IPS-11a (cell line): ENCODE data around the gene CARMIL1.

Source experiments
- H3K4me3 ChIP-seq: one replicate; pipeline ENCODE4 v1.5.1; 2013; ENCODE audit warnings: low read depth, low read length, control low read depth

The CARMIL1 gene

DNA sequence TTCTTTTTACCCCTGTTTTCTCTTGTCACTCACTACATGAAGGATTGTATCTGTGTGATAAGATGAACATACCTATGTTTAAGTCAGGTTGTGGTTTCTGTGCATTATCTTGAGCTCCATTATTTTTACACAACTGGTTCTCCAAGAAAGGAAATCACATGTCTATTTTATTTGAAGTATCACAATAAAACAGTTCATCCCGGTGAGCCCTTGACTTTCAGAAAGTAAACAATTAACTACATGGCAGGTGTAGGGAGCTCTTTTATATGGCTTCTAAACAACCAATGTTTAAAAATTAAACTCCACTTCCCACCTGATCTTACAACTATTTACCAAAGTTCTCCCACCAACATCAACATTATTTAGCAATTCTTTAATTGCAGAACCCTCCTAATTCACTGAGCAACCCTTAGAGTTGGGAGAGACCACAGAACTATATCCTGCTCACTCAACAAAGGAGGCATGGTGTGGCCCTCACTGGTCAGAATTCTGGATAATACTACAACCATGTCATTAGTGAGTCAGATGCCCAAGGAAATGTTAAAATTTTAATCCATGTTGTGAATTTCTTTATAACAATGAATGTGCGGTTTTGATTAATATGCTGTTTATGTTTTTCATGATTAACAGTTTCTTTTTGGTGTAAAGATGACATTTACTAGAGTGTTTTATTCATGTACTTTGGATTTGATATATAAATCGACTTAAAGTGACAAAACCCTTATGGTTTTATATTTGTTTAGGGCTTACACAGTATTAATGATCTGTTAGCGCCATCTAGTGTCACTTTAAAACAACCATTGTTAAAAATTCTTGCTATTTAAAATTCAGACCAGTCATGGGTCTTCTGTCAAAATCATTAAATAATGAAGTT lies 322.9 kb downstream of the CARMIL1 start:
- no peak overlapping the region for H3K4me3 ChIP-seq

DNA sequence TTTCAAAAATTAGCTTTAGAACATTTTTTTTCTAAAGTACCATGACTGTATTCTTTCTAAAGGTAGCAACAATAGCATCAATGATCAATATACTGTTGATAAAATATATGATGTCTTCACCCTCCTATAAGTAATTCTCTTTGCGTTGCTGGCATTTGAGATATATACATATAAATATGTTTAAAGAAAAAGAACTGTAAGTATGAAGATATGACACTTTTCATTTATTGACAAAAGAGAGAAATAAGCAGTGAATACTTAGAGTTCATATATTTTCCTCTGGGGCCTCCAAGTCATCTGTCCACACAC lies 323.5 kb downstream of the CARMIL1 start:
- H3K4me3 ChIP-seq = no peak overlapping the region

DNA sequence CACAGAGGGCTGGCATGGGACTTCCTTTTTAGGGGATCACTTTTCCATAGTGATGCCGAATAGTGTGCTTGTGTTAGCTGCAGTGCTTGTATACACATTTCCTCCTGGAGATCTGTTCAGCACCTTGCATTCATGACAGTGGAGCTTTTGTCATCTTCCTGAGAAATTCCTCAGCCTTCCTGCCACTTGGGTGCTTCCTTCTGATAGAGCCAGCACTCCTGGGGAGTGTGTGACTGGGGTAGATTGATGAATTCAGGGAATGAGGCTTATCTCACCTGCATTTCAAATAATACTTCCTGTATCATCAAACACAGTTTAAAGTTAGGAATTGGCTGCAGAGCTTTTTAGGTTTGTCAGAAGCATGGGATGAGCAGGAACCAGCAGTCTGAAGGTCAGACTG lies 324.1 kb downstream of the CARMIL1 start:
- H3K4me3 ChIP-seq = no peak overlapping the region

DNA sequence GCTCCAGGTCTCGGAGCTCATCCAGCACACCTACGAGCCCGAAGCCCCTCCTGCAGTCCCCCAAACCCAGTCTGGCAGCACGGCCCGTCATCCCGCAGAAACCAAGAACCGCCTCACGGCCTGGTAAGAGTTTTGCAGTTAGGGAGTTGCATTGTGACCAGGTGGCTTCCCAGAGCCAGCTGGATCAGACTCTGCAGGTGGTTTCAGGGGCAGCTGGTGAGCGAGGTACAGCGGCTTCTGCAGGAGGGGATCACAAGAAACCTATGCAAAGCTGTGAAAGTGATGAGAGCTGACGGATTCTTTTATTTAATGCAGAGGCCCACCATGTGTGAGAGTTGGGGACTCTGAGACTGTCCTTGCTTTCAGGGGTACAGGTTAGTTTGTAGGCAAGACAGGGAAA lies 327.0 kb downstream of the CARMIL1 start:
- H3K4me3 ChIP-seq = no peak overlapping the region

DNA sequence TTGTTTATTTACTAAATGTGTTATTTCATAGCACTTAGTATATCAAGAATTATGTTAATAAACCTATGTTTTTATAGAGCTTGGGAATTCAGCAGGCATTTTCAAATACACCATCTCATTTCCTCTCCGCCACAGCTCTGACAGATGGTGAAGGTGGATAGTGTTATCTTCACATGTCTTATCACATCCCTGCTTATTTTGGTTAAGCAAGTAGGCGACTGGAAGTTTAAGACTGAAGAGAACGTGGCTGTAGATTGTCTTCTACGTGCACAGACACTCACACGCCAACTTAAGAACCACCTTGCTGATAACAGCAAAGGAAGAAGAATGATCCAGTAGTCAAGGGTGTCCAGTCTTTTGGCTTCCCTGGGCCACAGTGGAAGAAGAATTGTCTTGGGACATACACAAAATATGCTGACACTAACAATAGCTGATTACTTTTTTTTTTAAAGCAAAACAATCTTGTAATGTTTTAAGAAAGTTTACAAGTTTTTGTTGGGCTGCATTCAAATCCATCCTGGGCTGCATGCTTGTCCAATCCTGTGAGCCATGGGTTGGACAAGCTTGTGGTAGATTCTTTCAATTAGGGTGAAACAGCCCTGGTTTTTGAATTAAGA lies 329.5 kb downstream of the CARMIL1 start:
- H3K4me3 ChIP-seq = no peak overlapping the region

DNA sequence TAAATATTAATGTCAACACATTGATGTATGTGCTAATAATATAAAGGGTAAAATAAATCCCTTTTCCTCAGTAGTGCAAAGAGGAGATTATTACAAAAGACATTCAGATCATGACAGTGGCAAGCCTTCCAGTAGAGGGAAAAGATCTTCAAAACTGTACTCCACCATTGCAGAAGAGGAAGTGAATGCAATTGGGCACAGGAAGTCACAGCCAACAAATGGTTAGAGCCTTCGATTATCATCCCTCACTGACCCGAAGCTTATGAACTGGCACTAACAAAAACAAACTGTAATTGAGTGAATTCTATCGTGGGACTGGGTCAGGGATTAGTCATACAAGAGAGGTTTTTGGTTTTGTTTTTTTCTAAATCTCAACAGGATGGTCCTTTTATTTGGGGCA lies 333.5 kb downstream of the CARMIL1 start:
- no peak overlapping the region for H3K4me3 ChIP-seq

DNA sequence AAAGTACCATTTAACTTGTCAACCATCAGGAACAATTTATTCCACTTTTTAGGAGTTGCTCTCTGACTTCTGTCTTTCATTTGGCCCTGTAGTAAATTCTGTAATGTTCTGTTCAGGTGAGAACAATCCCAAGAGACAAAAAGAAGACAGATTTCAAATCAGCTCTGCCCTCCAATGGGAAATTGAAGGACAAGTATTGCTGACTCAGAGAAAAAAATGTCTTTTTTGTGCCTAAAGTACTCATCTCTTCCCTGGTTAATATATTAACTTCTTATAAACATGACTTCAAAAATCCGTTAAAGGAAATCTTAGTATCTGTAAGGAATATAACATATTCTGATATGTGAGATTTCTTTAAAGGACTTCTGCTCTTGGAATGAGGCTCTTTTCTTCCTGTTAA lies 334.2 kb downstream of the CARMIL1 start:
- H3K4me3 ChIP-seq = no peak overlapping the region

DNA sequence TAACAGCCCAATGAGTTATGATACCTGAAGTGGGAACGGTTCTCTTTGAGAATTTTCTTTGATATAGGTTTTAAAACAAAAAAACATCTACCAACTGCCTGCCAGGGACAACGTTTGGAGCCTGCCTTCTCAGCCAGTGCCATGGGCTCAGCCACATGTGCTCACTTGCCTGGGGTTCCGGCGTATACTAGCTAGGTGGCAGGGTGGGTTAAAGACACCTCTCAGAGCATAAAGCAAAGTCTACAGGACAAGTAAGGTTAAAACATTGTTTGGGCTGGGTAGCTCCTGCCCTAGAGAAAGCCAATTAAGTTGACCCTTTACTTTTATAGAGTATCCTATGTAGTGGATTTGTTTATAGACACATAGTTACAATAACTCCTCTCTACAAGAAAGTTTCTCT lies 334.9 kb downstream of the CARMIL1 start:
- H3K4me3 ChIP-seq = no peak overlapping the region

DNA sequence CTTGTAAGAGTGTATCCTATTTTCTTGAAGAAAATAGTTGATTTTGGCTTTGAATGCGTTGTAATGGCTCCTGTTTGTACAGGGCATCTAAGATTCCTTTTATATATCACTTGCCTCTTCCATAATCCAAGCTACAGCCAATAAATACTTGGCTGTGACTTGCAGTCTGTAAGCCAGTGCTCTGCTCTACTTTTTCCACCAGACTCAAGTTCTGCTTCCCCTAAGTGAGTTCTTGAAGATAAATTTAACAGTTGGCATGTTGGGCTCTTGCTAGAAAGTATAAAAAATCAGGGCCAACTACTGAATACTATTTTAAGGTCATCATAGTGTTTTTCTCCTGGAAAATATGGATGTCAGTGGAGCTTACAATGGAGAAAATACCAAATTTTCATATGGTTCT lies 336.3 kb downstream of the CARMIL1 start:
- no peak overlapping the region for H3K4me3 ChIP-seq

DNA sequence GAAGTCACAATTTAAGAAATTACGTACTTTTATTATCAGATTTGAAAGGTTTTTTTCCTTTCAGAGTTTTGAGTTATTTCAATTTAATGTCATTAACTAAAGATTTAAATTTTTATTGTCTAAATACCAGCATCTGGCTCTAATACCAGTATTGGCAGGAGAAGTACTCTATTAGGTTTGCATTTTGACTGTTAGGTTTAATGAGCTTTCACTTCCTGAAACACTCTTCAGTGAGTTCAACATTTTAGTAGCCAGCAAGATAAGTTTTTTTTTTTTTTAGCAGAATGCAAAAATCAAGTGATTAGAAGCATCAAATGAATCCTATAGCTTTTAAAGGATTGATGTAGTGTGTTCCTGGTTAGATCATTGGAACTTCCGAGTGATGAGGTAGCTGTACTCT lies 338.8 kb downstream of the CARMIL1 start:
- H3K4me3 ChIP-seq = no peak overlapping the region

DNA sequence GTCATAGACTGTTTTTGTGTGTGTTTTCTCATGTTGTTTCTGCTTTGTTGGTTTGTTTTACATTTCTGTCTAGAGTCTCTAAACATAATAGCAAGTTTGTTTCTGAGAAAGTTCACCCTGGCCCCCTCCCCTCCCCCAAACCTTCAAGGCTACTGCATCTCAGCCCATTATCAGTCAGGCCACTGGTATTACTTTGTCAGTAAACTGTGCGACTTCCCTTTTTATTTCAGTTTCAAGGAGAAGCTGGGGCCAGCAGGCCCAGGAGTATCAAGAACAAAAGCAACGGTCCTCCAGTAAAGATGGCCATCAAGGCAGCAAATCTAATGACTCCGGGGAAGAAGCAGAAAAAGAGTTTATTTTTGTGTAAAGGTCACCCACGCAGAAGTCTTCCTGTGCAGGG lies 340.0 kb downstream of the CARMIL1 start:
- no peak overlapping the region for H3K4me3 ChIP-seq

DNA sequence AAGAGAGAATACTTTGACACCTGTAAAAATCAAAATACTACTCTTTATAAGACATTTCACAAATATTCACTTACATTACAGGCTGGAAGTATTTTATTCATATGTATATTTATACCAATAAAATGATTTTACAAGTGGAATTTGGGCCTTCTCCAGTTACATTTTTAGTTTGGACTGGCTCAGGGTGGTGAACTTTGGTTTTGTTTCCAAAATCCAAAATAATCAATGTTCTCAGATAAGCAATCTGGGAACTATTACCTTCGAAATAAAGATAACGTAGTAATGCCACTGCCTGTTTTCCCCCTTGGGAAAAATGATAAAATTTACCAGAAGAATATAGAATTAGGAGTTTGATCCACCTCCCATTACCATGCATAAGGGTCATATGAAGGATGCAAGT lies 341.2 kb downstream of the CARMIL1 start:
- no peak overlapping the region for H3K4me3 ChIP-seq

DNA sequence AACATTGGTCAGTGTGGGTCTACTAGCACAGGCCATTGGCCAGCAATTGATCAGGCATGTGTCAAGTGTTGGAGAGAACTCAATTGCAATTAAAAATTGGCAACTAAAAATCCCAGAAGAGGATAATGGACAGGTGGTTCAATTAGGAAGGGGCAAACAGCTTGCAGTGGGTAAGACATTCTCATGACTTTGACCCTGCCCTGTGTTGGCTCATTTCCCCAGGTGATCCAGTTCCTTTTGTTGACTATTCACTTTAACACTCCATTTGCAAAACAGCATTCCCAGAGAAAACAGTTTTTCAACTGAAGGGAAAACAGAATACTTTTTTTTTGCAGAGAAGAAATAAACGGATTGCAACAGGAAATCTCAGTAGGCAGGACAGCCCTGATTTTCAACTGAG lies 343.9 kb downstream of the CARMIL1 start:
- no peak overlapping the region for H3K4me3 ChIP-seq

DNA sequence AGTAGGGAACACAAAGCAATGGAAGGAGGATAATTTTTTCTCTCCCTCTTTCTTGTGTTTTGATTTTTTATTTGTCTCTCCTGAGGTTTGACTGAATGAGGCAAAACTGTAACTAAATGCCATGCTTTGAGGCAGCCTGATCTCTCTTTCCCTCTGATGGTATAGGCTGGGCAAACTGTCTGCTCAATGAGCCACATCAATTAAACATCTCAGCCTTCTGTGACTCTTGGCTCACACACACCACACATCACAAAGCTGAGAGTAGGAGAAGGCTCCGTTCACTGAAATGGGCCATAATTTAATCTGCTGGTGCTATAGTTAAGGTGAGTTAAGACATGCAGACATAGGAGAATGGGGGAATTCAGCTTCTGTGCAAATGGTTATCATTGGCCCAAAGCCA lies 344.7 kb downstream of the CARMIL1 start:
- no peak overlapping the region for H3K4me3 ChIP-seq

DNA sequence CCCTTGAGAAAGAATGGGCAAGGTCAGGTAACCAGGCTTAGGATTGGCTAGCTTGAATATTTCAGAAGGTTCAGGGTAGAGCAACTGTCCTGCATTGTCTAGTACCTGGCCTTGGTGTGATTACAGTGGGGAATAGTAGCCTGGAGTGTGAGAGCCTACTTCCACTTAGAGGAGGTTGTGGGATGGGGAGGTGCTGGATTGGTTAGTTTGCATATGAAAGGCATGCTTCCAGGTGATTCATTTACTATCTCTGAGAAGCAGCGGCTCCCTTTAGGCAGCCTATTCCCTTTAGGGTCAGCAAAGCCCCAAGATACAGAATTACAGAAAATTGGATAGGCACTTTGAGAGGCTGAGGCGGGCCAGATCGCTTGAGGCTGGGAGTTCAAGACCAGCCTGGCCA lies 347.8 kb downstream of the CARMIL1 start:
- no peak overlapping the region for H3K4me3 ChIP-seq

DNA sequence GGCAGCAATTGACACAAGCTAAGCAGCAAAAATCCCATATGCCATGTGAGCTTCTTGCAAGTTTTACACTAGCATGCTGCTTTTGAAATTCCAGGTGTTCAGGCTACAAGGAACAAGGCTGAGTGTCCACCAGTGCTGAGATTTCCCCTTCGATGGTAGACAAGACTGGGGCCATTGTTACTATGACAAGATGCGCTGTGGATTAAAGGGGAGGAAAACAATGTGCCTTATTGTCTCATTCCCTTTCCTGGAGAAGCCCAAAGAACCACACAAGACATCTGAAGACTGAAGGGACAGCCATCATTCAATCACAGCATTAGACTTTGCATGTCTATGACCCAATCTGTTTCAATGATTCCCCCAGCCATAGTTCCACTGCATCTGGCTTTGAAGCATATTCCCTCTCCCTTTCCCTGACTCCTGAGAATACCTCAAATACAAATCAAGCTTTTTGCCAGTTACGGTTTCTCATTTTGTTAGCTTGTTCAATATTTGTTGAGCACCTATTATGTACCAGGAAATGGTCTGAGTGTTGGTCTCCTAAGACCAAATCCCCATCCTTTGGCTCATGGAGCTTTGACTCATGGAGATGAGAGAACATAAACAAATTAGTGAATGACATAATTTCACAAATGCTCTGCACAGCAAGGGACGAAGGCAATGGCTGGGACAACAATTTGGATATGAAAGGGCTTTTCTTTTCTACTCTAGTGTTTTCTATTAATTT lies 349.5 kb downstream of the CARMIL1 start:
- no peak overlapping the region for H3K4me3 ChIP-seq

DNA sequence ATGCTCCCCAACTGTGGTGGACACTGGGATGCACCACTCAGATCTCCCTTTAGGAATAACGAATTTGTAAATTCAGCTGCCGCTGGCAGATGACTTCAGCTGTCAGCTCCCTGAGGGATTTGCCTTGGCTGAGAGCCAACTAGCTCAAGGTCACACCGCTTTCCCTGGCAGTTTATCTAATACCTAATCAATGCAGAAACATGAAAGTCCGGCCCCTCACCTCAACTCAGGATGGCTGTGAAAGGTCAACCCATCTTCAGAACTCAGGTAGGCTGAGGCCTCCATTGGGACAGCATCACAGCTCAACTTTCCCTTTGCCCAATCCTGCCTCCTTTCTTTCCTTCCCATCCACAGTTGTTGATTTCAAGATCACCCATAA lies 350.0 kb downstream of the CARMIL1 start:
- H3K4me3 ChIP-seq = no peak overlapping the region

DNA sequence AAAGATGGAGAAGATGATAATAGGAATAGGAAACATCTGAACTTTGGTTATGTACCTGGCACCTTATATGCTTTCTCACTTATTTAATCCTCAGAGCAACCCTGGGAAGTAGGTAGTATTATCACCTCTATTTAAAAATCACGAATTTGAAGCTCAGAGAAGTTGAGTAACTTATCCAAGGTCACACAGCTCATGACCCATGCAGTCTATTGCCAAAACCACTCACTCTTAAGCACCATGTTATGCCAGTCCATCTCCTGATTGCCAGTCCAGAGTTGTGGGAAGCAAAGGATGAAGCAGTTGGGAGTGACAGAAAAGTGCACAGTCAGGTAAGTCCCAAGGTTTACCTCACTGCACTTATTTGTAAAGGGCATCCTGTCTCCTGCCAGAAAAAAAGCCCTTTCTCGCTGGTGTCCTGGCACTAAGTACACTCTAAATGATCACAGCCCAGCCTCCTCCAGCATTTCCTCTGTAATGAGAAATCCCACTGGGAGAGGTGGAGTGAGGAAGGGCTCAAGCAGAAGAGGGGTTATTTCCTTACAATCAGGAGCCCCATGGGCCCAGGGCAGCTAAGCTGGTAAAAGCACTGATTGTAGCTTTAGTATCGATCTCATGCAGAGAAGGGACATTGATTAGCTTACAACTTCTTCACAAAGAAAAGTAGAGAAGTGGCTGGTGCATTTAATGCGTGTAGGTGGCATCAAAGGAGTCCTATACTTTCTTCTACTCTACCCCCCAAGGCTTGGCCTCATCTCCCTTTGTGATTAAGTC lies 351.5 kb downstream of the CARMIL1 start:
- no peak overlapping the region for H3K4me3 ChIP-seq

DNA sequence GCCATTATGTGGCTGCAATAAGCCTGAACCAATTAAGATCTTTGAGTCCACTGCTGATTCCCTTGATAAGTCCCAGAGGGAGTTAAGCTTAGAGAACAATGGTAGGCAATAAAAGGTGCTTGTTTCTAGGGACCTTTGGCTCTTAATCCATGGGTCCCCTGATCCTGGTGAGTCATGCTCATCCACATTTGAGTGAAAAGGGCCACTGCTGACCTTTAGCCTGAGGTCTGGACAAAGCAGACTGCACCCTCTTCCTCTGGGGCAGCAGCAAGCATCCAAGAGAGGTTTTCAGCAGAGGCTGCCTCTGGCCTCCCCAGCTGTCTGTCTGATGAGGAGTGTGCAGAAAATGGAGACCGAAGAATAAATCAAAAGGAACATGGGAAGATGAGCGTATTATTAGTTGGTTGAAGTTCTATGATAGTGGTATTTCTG lies 356.7 kb downstream of the CARMIL1 start:
- no peak overlapping the region for H3K4me3 ChIP-seq

DNA sequence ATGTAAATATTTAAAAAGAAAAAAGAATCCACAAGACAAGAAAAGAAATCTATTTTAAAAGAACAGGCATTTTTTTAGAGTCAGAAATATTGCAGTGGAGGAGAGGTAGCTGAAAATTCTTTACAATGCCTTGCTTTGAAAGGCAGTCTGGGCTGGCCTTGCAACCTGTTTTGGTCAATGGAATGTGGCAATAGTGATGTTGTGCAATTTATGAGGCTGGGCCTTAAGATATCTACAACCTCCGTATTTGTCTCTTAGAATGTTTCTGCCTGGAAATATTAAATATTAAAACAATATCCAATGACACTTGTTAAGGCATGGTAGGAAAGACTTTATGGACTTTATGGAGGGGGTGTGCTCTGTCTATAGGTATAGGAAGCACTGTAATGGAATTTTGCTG lies 358.0 kb downstream of the CARMIL1 start:
- no peak overlapping the region for H3K4me3 ChIP-seq

DNA sequence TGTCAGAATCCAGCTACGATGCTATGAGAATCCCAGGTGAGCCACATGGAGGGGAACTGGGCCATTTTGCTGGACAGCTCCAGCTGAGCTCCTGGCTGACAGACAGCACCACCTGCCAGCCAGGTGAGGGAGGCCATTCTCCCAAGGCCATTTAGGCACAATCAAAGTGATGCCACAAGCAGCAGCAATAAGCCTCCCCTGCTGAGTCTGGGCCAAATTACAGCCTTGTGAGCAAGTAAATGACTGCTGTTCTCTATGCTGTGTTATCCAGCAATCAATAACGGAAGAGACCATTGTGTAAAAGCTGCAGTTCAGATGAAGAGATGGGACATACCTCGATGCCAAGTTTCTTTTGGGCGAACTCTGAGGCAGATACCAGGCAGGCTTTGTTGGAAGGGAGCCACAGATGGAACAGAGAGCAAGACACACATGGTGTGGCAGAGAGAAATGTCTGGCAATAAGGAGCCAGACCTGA lies 358.8 kb downstream of the CARMIL1 start:
- H3K4me3 ChIP-seq = no peak overlapping the region
